ENCODE results near the gene ZNG1C.
"Not testable (repeated sequence)": the region's sequence is repeated elsewhere in the genome, so short reads cannot be mapped to it uniquely, and the experiment has no call there.

Gene ZNG1C

DNA sequence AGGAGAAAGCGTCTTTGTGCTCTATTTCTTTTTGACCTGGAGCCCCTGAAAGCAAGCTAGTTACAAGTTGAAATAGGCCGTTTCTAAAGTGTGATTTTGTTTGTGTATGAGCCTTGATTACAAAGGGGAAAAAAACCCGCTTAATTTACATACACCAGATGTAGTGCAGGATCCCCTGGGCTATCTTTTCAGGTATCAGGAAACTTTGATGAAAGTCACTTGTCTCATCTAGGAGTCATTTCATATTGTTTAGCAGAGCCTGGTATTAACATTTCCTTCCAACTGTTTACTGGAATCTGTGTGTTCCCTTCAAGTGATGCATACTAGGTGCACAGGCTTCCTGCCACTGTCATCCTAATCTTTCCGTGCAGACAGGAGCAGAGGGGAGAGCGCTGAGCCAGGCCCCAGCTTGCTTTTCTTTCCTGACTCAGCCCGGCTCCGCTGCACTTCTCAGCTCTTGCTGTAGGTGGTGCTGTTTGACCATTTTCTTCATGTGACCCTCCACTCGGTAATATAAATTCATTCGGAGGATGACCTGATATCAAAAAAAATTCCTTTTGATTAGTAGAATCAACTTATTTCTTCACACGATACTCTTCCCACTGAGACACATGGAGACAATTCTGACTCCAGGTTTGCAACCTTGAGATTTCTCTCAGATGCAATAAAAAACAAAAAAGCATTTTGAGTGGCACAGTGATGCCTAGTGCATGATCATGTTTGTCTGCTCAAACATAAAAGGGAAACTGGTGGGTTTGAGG lies 100.7 kb downstream of the ZNG1C start:
- not testable (repeated sequence) for DNase-seq (ENCODE audit: low read depth in 2 of 2)

- DNase-seq (ENCODE audit: low read depth in 2 of 2): not testable (repeated sequence)
Observed at GRCh38 chr9:68343242-68343641, 101.5 kb downstream of the ZNG1C start.

DNA sequence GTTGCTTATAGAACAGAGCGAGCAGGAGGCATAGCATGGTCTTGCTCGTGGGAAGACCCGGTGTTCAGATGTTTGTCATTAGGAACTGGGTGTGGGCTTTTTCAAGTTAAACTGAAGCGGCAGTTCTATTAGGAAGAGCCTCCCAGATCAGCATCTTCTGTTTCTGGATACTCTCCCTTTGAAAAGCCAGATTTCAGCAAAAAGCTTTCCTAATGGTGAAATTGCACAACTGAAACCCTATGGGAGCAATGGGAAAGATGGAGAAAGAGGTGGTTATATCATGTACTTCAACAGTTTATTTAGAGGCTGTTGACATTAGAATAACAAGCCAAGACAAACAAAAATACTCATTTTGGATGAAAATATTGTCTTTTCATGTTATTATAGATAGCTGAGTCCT lies 102.2 kb downstream of the ZNG1C start:
- not testable (repeated sequence) for DNase-seq (ENCODE audit: low read depth in 2 of 2)
